ENCODE measurements around the gene YBX2.

DNA sequence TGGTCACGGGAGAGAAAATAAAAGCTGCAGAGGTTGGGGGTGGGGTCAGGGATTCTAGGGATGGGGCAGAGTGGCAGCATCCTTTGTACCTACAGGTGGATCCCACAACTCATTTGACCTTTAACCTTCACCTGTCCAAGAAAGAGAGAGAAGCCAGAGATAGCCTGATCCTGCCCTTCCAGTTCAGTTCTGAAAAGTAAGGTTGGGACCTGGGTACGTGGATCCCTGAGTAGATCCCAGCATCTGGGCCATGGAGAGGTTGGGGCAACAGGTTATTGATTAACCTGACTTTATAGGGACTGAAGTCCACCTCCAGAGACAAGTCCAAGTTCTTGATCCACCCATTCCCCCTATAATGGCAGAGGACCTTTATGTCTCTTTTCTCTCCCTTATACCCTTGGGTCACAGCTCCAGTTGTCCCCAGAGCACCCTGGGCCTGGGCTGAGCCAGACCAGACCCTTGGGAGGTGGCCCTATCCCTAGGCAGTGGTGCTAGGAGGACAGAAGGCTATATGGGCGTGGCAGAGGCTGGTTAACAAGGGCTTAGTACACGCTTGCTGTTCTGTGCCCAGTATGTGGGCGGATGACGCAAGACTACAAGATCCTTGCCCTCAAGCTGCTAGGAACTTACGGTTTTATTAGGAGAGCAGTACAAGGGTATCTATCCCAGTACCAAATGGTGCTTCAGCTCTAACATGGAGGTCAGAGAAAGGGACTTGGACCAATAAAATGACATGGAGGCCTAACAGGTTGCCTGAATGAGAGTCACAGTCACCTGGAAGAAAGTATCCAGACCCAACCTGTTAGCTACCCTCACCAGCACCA, 35.5 kb downstream of the YBX2 start:
- TF ChIP-seq, protein P1, sequence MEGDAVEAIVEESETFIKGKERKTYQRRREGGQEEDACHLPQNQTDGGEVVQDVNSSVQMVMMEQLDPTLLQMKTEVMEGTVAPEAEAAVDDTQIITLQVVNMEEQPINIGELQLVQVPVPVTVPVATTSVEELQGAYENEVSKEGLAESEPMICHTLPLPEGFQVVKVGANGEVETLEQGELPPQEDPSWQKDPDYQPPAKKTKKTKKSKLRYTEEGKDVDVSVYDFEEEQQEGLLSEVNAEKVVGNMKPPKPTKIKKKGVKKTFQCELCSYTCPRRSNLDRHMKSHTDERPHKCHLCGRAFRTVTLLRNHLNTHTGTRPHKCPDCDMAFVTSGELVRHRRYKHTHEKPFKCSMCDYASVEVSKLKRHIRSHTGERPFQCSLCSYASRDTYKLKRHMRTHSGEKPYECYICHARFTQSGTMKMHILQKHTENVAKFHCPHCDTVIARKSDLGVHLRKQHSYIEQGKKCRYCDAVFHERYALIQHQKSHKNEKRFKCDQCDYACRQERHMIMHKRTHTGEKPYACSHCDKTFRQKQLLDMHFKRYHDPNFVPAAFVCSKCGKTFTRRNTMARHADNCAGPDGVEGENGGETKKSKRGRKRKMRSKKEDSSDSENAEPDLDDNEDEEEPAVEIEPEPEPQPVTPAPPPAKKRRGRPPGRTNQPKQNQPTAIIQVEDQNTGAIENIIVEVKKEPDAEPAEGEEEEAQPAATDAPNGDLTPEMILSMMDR (IDR thresholded peaks at IDR 0.05; ENCODE audit: low read depth, low read length): no peak
- TF ChIP-seq POLR2A (IDR thresholded peaks at IDR 0.05; ENCODE audit: extremely low read depth, insufficient read length): no peak
